Progenitor cell of endocrine pancreas (in vitro differentiated cells): ENCODE results near the gene ATCAY. TPM values are rescaled to one million over a fixed set of nuclear protein-coding genes. Genes with fewer than 3 reads are reported as not detected.

ENCODE experiments used
- DNase-seq: peaks from one replicate; pipeline ENCODE4 v3.0.0; 2021; ENCODE audit warnings: low spot score; ENCODE audit not compliant: unreplicated experiment
- H3K27ac Mint-ChIP-seq: 2 replicates; pipeline ENCODE4 v1.8.0; 2021; ENCODE audit warnings: mild to moderate bottlenecking, moderate library complexity, mixed read lengths
- H3K27me3 Mint-ChIP-seq: 2 replicates; pipeline ENCODE4 v1.8.0; 2021; ENCODE audit warnings: mixed read lengths
- H3K36me3 Mint-ChIP-seq: 2 replicates; pipeline ENCODE4 v1.8.0; 2022; ENCODE audit warnings: mixed read lengths; ENCODE audit not compliant: insufficient read depth
- H3K4me1 Mint-ChIP-seq: 2 replicates; pipeline ENCODE4 v1.8.0; 2021; ENCODE audit warnings: low read depth, mixed read lengths
- H3K4me3 Mint-ChIP-seq: 2 replicates; pipeline ENCODE4 v1.8.0; 2021; ENCODE audit warnings: low read depth, mild to moderate bottlenecking, moderate library complexity, mixed read lengths
- H3K9me3 Mint-ChIP-seq: 2 replicates; pipeline ENCODE4 v1.8.0; 2021; ENCODE audit warnings: low read depth, mixed read lengths
- CTCF ChIP-seq: fragments of 200-600 bp; sonication (generic); IDR thresholded peaks from one replicate; pipeline ENCODE4 v1.5.0; 2021; ENCODE audit warnings: antibody characterized with exemption, mild to moderate bottlenecking; ENCODE audit not compliant: unreplicated experiment
- total RNA-seq: library from RNA; stranded (reverse); gene quantifications from 2 replicates; pipeline ENCODE4 v1.2.1, GENCODE V29; 2021

ATCAY gene
- total RNA-seq, 1 donor from 2014 or later, result 0.43 TPM

- TF ChIP-seq CTCF, result no peak
- H3K36me3 Mint-ChIP-seq, result no peaks in the 10 kb centered on the region
- no peaks in the 10 kb centered on the region for H3K9me3 Mint-ChIP-seq
- no peaks in the 10 kb centered on the region for H3K4me1 Mint-ChIP-seq
- H3K27ac Mint-ChIP-seq, result no peak overlapping the region
- no peak overlapping the region for H3K4me3 Mint-ChIP-seq
- H3K27me3 Mint-ChIP-seq, result peaks cover 6% of the 10 kb centered on the region
- no peak for DNase-seq
Observed at GRCh38 chr19:3895788-3896187, 15.3 kb downstream of the ATCAY start.

GRCh38 chr19:3897936-3898335 is 17.5 kb downstream of the ATCAY start:
- no peak for TF ChIP-seq CTCF
- no peak overlapping the region for H3K4me3 Mint-ChIP-seq
- H3K9me3 Mint-ChIP-seq, result no peaks in the 10 kb centered on the region
- H3K27me3 Mint-ChIP-seq, result peaks cover 6% of the 10 kb centered on the region
- DNase-seq, result no peak
- no peaks in the 10 kb centered on the region for H3K4me1 Mint-ChIP-seq
- no peak overlapping the region for H3K27ac Mint-ChIP-seq
- H3K36me3 Mint-ChIP-seq, result no peaks in the 10 kb centered on the region

- no peak for DNase-seq
- no peak overlapping the region for H3K27ac Mint-ChIP-seq
- H3K4me3 Mint-ChIP-seq, result no peak overlapping the region
- no peaks in the 10 kb centered on the region for H3K9me3 Mint-ChIP-seq
- TF ChIP-seq CTCF, result no peak
- no peaks in the 10 kb centered on the region for H3K4me1 Mint-ChIP-seq
- no peaks in the 10 kb centered on the region for H3K36me3 Mint-ChIP-seq
- H3K27me3 Mint-ChIP-seq, result peaks cover 6% of the 10 kb centered on the region
Observed at GRCh38 chr19:3898426-3898825, 17.9 kb downstream of the ATCAY start.

GRCh38 chr19:3899531-3900294 is 19.2 kb downstream of the ATCAY start:
- no peak for TF ChIP-seq CTCF
- Mint-ChIP-seq H3K36me3 (no peaks in the 10 kb centered on the region), H3K27me3 (peaks cover 6% of the 10 kb centered on the region), H3K9me3 (no peaks in the 10 kb centered on the region), H3K4me3 (no peak overlapping the region), H3K27ac (no peak overlapping the region), H3K4me1 (no peaks in the 10 kb centered on the region)
- DNase-seq, result no peak

- Mint-ChIP-seq H3K36me3 (no peaks in the 10 kb centered on the region), H3K4me3 (no peak overlapping the region)
- TF ChIP-seq CTCF, result no peak
Observed at GRCh38 chr19:3902317-3902973, 22.0 kb downstream of the ATCAY start.

More at GRCh38 chr19:3902317-3902973, 22.0 kb downstream of the ATCAY start:
- Mint-ChIP-seq H3K4me1 (no peaks in the 10 kb centered on the region), H3K27ac (no peak overlapping the region), H3K27me3 (peaks cover 3% of the 10 kb centered on the region), H3K9me3 (no peaks in the 10 kb centered on the region)
- no peak for DNase-seq
